GM23248 (cell line): ENCODE measurements around the gene SAMD8. TPM values are rescaled to one million over a fixed set of nuclear protein-coding genes. Genes with fewer than 3 reads are reported as not detected.
A peak's percentile ranks its signal among the peaks of the same experiment; 100 is the strongest.

Source experiments
- DNase-seq: peaks from one replicate; pipeline ENCODE4 v3.0.0-alpha.2; 2015
- H2AFZ ChIP-seq: fragments of 200-600 bp; sonication (generic); 2 replicates; pipeline ENCODE4 v1.6.1; 2016; ENCODE audit warnings: antibody characterized with exemption
- H3F3A ChIP-seq: fragments of 200-600 bp; sonication (generic); 2 replicates; pipeline ENCODE4 v1.6.1; 2016; ENCODE audit warnings: mild to moderate bottlenecking, antibody characterized with exemption, mixed run types; ENCODE audit not compliant: insufficient read depth
- H3K27ac ChIP-seq: fragments of 200-600 bp; sonication (generic); 2 replicates; pipeline ENCODE4 v1.5.1; 2016; ENCODE audit warnings: mild to moderate bottlenecking
- H3K27me3 ChIP-seq: fragments of 200-600 bp; sonication (generic); replicated peaks from 2 replicates; pipeline ENCODE4 v1.6.1; 2016; ENCODE audit warnings: mild to moderate bottlenecking; ENCODE audit not compliant: insufficient read depth
- H3K36me3 ChIP-seq: fragments of 200-600 bp; sonication (generic); 2 replicates; pipeline ENCODE4 v1.6.1; 2016; ENCODE audit warnings: low read depth, mild to moderate bottlenecking
- H3K4me1 ChIP-seq: fragments of 200-600 bp; sonication (generic); 2 replicates; pipeline ENCODE4 v1.6.1; 2016; ENCODE audit warnings: mild to moderate bottlenecking; ENCODE audit not compliant: insufficient read depth
- H3K4me2 ChIP-seq: fragments of 200-600 bp; sonication (generic); one replicate; pipeline ENCODE4 v1.6.1; 2016; ENCODE audit warnings: mild to moderate bottlenecking; ENCODE audit not compliant: unreplicated experiment
- H3K4me3 ChIP-seq: fragments of 200-600 bp; sonication (generic); 2 replicates; pipeline ENCODE4 v1.5.1; 2016; ENCODE audit warnings: mild to moderate bottlenecking
- H3K79me2 ChIP-seq: fragments of 200-600 bp; sonication (generic); 2 replicates; pipeline ENCODE4 v1.6.1; 2016; ENCODE audit warnings: mild to moderate bottlenecking; ENCODE audit not compliant: insufficient read depth
- H3K9ac ChIP-seq: fragments of 200-600 bp; sonication (generic); 2 replicates; pipeline ENCODE4 v1.6.1; 2016; ENCODE audit warnings: mild to moderate bottlenecking
- H3K9me2 ChIP-seq: fragments of 200-600 bp; sonication (generic); 2 replicates; pipeline ENCODE4 v1.6.1; 2016; ENCODE audit warnings: mixed run types, mild to moderate bottlenecking, moderate library complexity; ENCODE audit not compliant: insufficient read depth
- H3K9me3 ChIP-seq: fragments of 200-600 bp; sonication (generic); one replicate; pipeline ENCODE4 v1.6.1; 2017; ENCODE audit warnings: low read depth
- H4K20me1 ChIP-seq: fragments of 200-600 bp; sonication (generic); 2 replicates; pipeline ENCODE4 v1.6.0; 2016; ENCODE audit not compliant: insufficient read depth
- EZH2 ChIP-seq: fragments of 200-600 bp; sonication (generic); IDR thresholded peaks from 2 replicates; pipeline ENCODE4 v1.6.1; 2018; ENCODE audit warnings: antibody characterized with exemption, mild to moderate bottlenecking; ENCODE audit not compliant: insufficient read depth, poor library complexity, severe bottlenecking
- EZH2phosphoT487 ChIP-seq: fragments of 200-600 bp; sonication (generic); IDR thresholded peaks from 2 replicates; pipeline ENCODE4 v1.6.1; 2018; ENCODE audit warnings: antibody characterized with exemption, moderate library complexity, mild to moderate bottlenecking, low read depth; ENCODE audit not compliant: insufficient read depth
- WGBS, 2 experiments: methylation state at CpG; one replicate each; pipeline ENCODE4 v1.1.6; 2015 to 2017; ENCODE audit warnings: low lambda C conversion rate in 2 of 2, low coverage in 1 of 2; ENCODE audit errors: missing lambda C conversion rate in 2 of 2; 5-methylcytosine and 5-hydroxymethylcytosine counted together
- in situ Hi-C: fragments of 300-500 bp; cut with MboI; formaldehyde crosslinking; loops from 2 replicates; pipeline ENCODE4 v1.15.0; 2020
- polyA plus RNA-seq: library from polyadenylated mRNA; unstranded; fragments of >200 nt; fragmentation: Nextera tagmentation; extraction: Ambion mirVana; gene quantifications from 2 replicates; pipeline ENCODE4 v1.2.1, GENCODE V29; 2016
- total RNA-seq: library from RNA; depleted of rRNA; stranded (reverse); fragments of >200 nt; shearing (Covaris generic); gene quantifications from 2 replicates; pipeline ENCODE4 v1.2.3, GENCODE V29; 2014

SAMD8 gene
- total and polyA plus RNA-seq, 2 experiments from 2014 or later = 16.9 to 30.5 TPM

- DNase-seq = peak; percentile 95
- in situ Hi-C loops = no loop called here
- 1 to 2% methylated on average over 19 of the region's 19 CpGs for whole genome bisulfite sequencing, 2 experiments
- Histone ChIP-seq H3K9ac (peak overlapping the region; percentile 98), H3K4me2 (peak overlapping the region; percentile 90), H3K4me1 (peaks cover 29% of the 10 kb centered on the region), H3K27me3 (no peaks in the 10 kb centered on the region), H2AFZ (peak overlapping the region; percentile 70), H3K79me2 (peaks cover 41% of the 10 kb centered on the region), H3K36me3 (peaks cover 30% of the 10 kb centered on the region), H3F3A (peaks cover 39% of the 10 kb centered on the region), H3K9me3 (no peaks in the 10 kb centered on the region), H3K27ac (peak overlapping the region; percentile 99), H3K9me2 (no peaks in the 10 kb centered on the region), H4K20me1 (no peaks in the 10 kb centered on the region; the same call in 1 of the 2 replicates), H3K4me3 (peak overlapping the region; percentile 85)
- TF ChIP-seq EZH2 = no peak
- no peak for TF ChIP-seq EZH2phosphoT487
Observed at GRCh38 chr10:75209921-75210281, 98.4 kb downstream of the SAMD8 start.

GRCh38 chr10:75210282-75211006 is 99.0 kb downstream of the SAMD8 start, which contains the start of gene VDAC2:
Gene VDAC2, plus strand, starts transcription at chr10:75210796. Its CDS starts 363 bp downstream, at chr10:75211159.
- Histone ChIP-seq H4K20me1 (no peaks in the 10 kb centered on the region; the same call in 1 of the 2 replicates), H3K9ac (peak within 1 kb of the TSS; percentile 98), H3K9me2 (no peaks in the 10 kb centered on the region), H2AFZ (peak within 1 kb of the TSS; percentile 70), H3K27me3 (no peaks in the 10 kb centered on the region), H3K4me3 (peak within 1 kb of the TSS; percentile 85), H3K36me3 (peaks cover 33% of the 10 kb centered on the region), H3K4me1 (peaks cover 31% of the 10 kb centered on the region), H3F3A (peaks cover 41% of the 10 kb centered on the region), H3K9me3 (no peaks in the 10 kb centered on the region), H3K27ac (peak within 1 kb of the TSS; percentile 99), H3K4me2 (peak within 1 kb of the TSS; percentile 90), H3K79me2 (peaks cover 47% of the 10 kb centered on the region)
- WGBS, 2 experiments = 2% methylated on average over 51 to 52 of the region's 80 CpGs
- TF ChIP-seq EZH2 (no peak), EZH2phosphoT487 (no peak)
- peak; percentile 94 for DNase-seq
- in situ Hi-C loops = no loop called here

- Histone ChIP-seq H3K79me2 (peaks cover 54% of the 10 kb centered on the region), H3K9me3 (no peaks in the 10 kb centered on the region), H3K4me3 (peak overlapping the region; percentile 85), H3K36me3 (peaks cover 40% of the 10 kb centered on the region), H3K9me2 (no peaks in the 10 kb centered on the region), H3F3A (peaks cover 47% of the 10 kb centered on the region), H4K20me1 (no peaks in the 10 kb centered on the region; the same call in 1 of the 2 replicates), H3K9ac (peak overlapping the region; percentile 98), H3K4me2 (peak overlapping the region; percentile 90), H2AFZ (0 out of 2 replicates have a peak overlapping the region, but pooled peaks have one; percentile 70), H3K27me3 (no peaks in the 10 kb centered on the region), H3K27ac (peak overlapping the region; percentile 99), H3K4me1 (peaks cover 39% of the 10 kb centered on the region)
- WGBS, 2 experiments = 1% methylated on average over 31 to 35 of the region's 38 CpGs
- TF ChIP-seq EZH2phosphoT487 = no peak
- no peak for TF ChIP-seq EZH2
- in situ Hi-C loops = no loop called here
- DNase-seq = peak; percentile 92
Observed at GRCh38 chr10:75211007-75211691, 99.7 kb downstream of the SAMD8 start.

GRCh38 chr10:75212343-75212742 is 100.9 kb downstream of the SAMD8 start:
- H2AFZ ChIP-seq = no peak overlapping the region
- WGBS, 2 experiments = 70 to 72% methylated on average over 6 of the region's 6 CpGs
- H3K9me2 ChIP-seq = no peaks in the 10 kb centered on the region
- peak overlapping the region; percentile 85 for H3K4me3 ChIP-seq
- no peaks in the 10 kb centered on the region; the same call in 1 of the 2 replicates for H4K20me1 ChIP-seq
- peaks cover 48% of the 10 kb centered on the region for H3K4me1 ChIP-seq
- in situ Hi-C loops = no loop called here
- TF ChIP-seq EZH2 (no peak), EZH2phosphoT487 (no peak)
- peak overlapping the region; percentile 98 for H3K9ac ChIP-seq
- peaks cover 52% of the 10 kb centered on the region for H3K36me3 ChIP-seq
- no peak for DNase-seq
- H3K27me3 ChIP-seq = no peaks in the 10 kb centered on the region
- H3K79me2 ChIP-seq = peaks cover 66% of the 10 kb centered on the region
- H3K4me2 ChIP-seq = peak overlapping the region; percentile 90
- peaks cover 54% of the 10 kb centered on the region for H3F3A ChIP-seq
- H3K9me3 ChIP-seq = no peaks in the 10 kb centered on the region
- H3K27ac ChIP-seq = peak overlapping the region; percentile 99; the same call in 1 of the 2 replicates
